HUES64 (cell line): ENCODE data around the gene ADAMTSL2.

Experiments used
- H3K27ac ChIP-seq: 2 replicates; pipeline ENCODE4 v1.7.0; 2013; ENCODE audit warnings: low read depth, low read length, inconsistent platforms
- H3K27me3 ChIP-seq: 2 replicates; pipeline ENCODE4 v1.6.1; 2013; ENCODE audit warnings: mild to moderate bottlenecking, low read length; ENCODE audit not compliant: insufficient read depth
- H3K36me3 ChIP-seq: 2 replicates; pipeline ENCODE4 v1.6.1; 2013; ENCODE audit warnings: mild to moderate bottlenecking, low read length; ENCODE audit not compliant: insufficient read depth
- H3K4me1 ChIP-seq: 2 replicates; pipeline ENCODE4 v1.6.1; 2013; ENCODE audit warnings: mild to moderate bottlenecking, low read length, moderate library complexity; ENCODE audit not compliant: insufficient read depth
- H3K4me3 ChIP-seq: 2 replicates; pipeline ENCODE4 v1.5.1; 2013; ENCODE audit warnings: mild to moderate bottlenecking, low read length, moderate library complexity
- H3K9ac ChIP-seq: 2 replicates; pipeline ENCODE4 v1.6.1; 2013; ENCODE audit warnings: mild to moderate bottlenecking, low read depth, low read length
- H3K9me3 ChIP-seq: 2 replicates; pipeline ENCODE4 v1.6.1; 2013; ENCODE audit warnings: low read depth, low read length; ENCODE audit not compliant: insufficient read depth
- WGBS: fragments of 150-250, 120-280 bp; methylation state at CpG from one replicate; pipeline ENCODE4 v1.1.7; 2013; ENCODE audit warnings: missing lambda C conversion rate; 5-methylcytosine and 5-hydroxymethylcytosine counted together

The ADAMTSL2 gene

GRCh38 chr9:133597316-133597957 is 62.9 kb downstream of the ADAMTSL2 start:
- H3K4me1 ChIP-seq, result no peaks in the 10 kb centered on the region
- WGBS, result 86% methylated on average over 7 of the region's 7 CpGs
- no peak overlapping the region for H3K9ac ChIP-seq
- no peak overlapping the region for H3K4me3 ChIP-seq
- no peaks in the 10 kb centered on the region for H3K36me3 ChIP-seq
- peaks cover 19% of the 10 kb centered on the region; the same call in 1 of the 2 replicates for H3K9me3 ChIP-seq
- no peaks in the 10 kb centered on the region for H3K27me3 ChIP-seq
- H3K27ac ChIP-seq, result no peak overlapping the region

- H3K9me3 ChIP-seq, result peaks cover 19% of the 10 kb centered on the region; the same call in 1 of the 2 replicates
- H3K27ac ChIP-seq, result no peak overlapping the region
- H3K36me3 ChIP-seq, result no peaks in the 10 kb centered on the region
- 89% methylated on average over 7 of the region's 7 CpGs for WGBS
- H3K9ac ChIP-seq, result no peak overlapping the region
- H3K4me3 ChIP-seq, result no peak overlapping the region
- H3K4me1 ChIP-seq, result no peaks in the 10 kb centered on the region
- no peaks in the 10 kb centered on the region for H3K27me3 ChIP-seq
Measured at GRCh38 chr9:133598978-133599377, 64.5 kb downstream of the ADAMTSL2 start.

- Histone ChIP-seq H3K27ac (no peak overlapping the region), H3K27me3 (no peaks in the 10 kb centered on the region), H3K36me3 (no peaks in the 10 kb centered on the region), H3K9me3 (peaks cover 19% of the 10 kb centered on the region; the same call in 1 of the 2 replicates), H3K9ac (no peak overlapping the region), H3K4me3 (no peak overlapping the region), H3K4me1 (no peaks in the 10 kb centered on the region)
- WGBS, result 93% methylated on average over 6 of the region's 6 CpGs
Measured at GRCh38 chr9:133599470-133600173, 65.1 kb downstream of the ADAMTSL2 start.

GRCh38 chr9:133600739-133601138 is 66.2 kb downstream of the ADAMTSL2 start:
- Histone ChIP-seq H3K27me3 (no peaks in the 10 kb centered on the region), H3K9ac (no peak overlapping the region), H3K9me3 (peaks cover 19% of the 10 kb centered on the region; the same call in 1 of the 2 replicates), H3K4me1 (no peaks in the 10 kb centered on the region), H3K36me3 (no peaks in the 10 kb centered on the region), H3K27ac (no peak overlapping the region), H3K4me3 (no peak overlapping the region)
- 73% methylated on average over 5 of the region's 7 CpGs for WGBS

GRCh38 chr9:133601746-133602145 is 67.2 kb downstream of the ADAMTSL2 start:
- Histone ChIP-seq H3K9ac (no peak overlapping the region), H3K4me3 (no peak overlapping the region), H3K36me3 (no peaks in the 10 kb centered on the region), H3K4me1 (no peaks in the 10 kb centered on the region), H3K9me3 (peaks cover 14% of the 10 kb centered on the region; the same call in 1 of the 2 replicates), H3K27me3 (peaks cover 4% of the 10 kb centered on the region; the same call in 1 of the 2 replicates), H3K27ac (no peak overlapping the region)
- WGBS, result 94% methylated on average over 10 of the region's 10 CpGs

- Histone ChIP-seq H3K27ac (no peak overlapping the region), H3K27me3 (peaks cover 9% of the 10 kb centered on the region; the same call in 1 of the 2 replicates), H3K9ac (no peak overlapping the region), H3K4me3 (no peak overlapping the region), H3K9me3 (peaks cover 8% of the 10 kb centered on the region; the same call in 1 of the 2 replicates), H3K36me3 (no peaks in the 10 kb centered on the region), H3K4me1 (no peaks in the 10 kb centered on the region)
- WGBS, result 80% methylated on average over 10 of the region's 10 CpGs
Measured at GRCh38 chr9:133602277-133602676, 67.8 kb downstream of the ADAMTSL2 start.

GRCh38 chr9:133603135-133603927 is 68.8 kb downstream of the ADAMTSL2 start:
- H3K36me3 ChIP-seq, result no peaks in the 10 kb centered on the region
- WGBS, result 73% methylated on average over 14 of the region's 14 CpGs

GRCh38 chr9:133604214-133604613 is 69.7 kb downstream of the ADAMTSL2 start:
- H3K27me3 ChIP-seq, result peaks cover 28% of the 10 kb centered on the region
- 66% methylated on average over 5 of the region's 5 CpGs for WGBS
- no peak overlapping the region for H3K9ac ChIP-seq

More at GRCh38 chr9:133603135-133603927, 68.8 kb downstream of the ADAMTSL2 start:
- Histone ChIP-seq H3K9ac (no peak overlapping the region), H3K4me1 (no peaks in the 10 kb centered on the region), H3K9me3 (no peaks in the 10 kb centered on the region), H3K27ac (no peak overlapping the region), H3K27me3 (peaks cover 20% of the 10 kb centered on the region), H3K4me3 (no peak overlapping the region)

GRCh38 chr9:133604856-133605255 is 70.4 kb downstream of the ADAMTSL2 start:
- Histone ChIP-seq H3K9me3 (no peaks in the 10 kb centered on the region), H3K27me3 (peaks cover 32% of the 10 kb centered on the region), H3K36me3 (no peaks in the 10 kb centered on the region), H3K9ac (no peak overlapping the region), H3K27ac (no peak overlapping the region), H3K4me1 (no peaks in the 10 kb centered on the region), H3K4me3 (no peak overlapping the region)
- 84% methylated on average over 14 of the region's 14 CpGs for WGBS

More at GRCh38 chr9:133604214-133604613, 69.7 kb downstream of the ADAMTSL2 start:
- no peak overlapping the region for H3K4me3 ChIP-seq
- no peak overlapping the region for H3K27ac ChIP-seq
- no peaks in the 10 kb centered on the region for H3K9me3 ChIP-seq
- no peaks in the 10 kb centered on the region for H3K4me1 ChIP-seq
- no peaks in the 10 kb centered on the region for H3K36me3 ChIP-seq

GRCh38 chr9:133605446-133605845 is 70.9 kb downstream of the ADAMTSL2 start:
- Histone ChIP-seq H3K9me3 (no peaks in the 10 kb centered on the region), H3K27me3 (peaks cover 34% of the 10 kb centered on the region), H3K36me3 (no peaks in the 10 kb centered on the region), H3K4me1 (no peaks in the 10 kb centered on the region), H3K4me3 (no peak overlapping the region), H3K27ac (no peak overlapping the region), H3K9ac (no peak overlapping the region)
- 92% methylated on average over 17 of the region's 17 CpGs for WGBS
